Caco-2 (cell line): ENCODE data around the gene ICAM5. TPM values are rescaled to one million over a fixed set of nuclear protein-coding genes. Genes with fewer than 3 reads are reported as not detected.
A peak's percentile ranks its signal among the peaks of the same experiment; 100 is the strongest.

ENCODE experiments used
- BruUV-seq: library from RNA; stranded (reverse); fragments of 400-500 nt; replicated peaks from 2 replicates; lab custom pipeline; 2021; lab: Mats Ljungman, UMichigan
- CTCF ChIA-PET: fragments of 300-600 bp; sonication (Branson Sonifier 250); formaldehyde crosslinking; loops from one replicate; lab custom pipeline; 2022; ENCODE audit warnings: antibody characterized with exemption; lab: Charles Lee
- POLR2A ChIA-PET: fragments of 300-600 bp; sonication (Branson Sonifier 250); formaldehyde crosslinking; loops from one replicate; lab custom pipeline; 2022; ENCODE audit warnings: antibody characterized with exemption; lab: Charles Lee
- DNase-seq, 2 experiments: peaks; one replicate each; pipeline versions ENCODE4 v3.0.0 to v3.0.0-alpha.2; 2020 to 2022
- H3K27me3 ChIP-seq: replicated peaks from 2 replicates; pipeline ENCODE4 v1.6.0; 2011; ENCODE audit warnings: low read length; ENCODE audit not compliant: control insufficient read depth, insufficient read depth
- H3K36me3 ChIP-seq: 2 replicates; pipeline ENCODE4 v1.5.1; 2011; ENCODE audit warnings: low read length; ENCODE audit not compliant: control insufficient read depth, insufficient read depth
- H3K4me1 ChIP-seq: fragments of 250-450 bp; sonication (Bioruptor Pico); 2 replicates; pipeline ENCODE4 v1.5.1; 2020; ENCODE audit warnings: mild to moderate bottlenecking
- H3K4me3 ChIP-seq: 2 replicates; pipeline ENCODE4 v1.5.1; 2011; ENCODE audit warnings: low read depth, mild to moderate bottlenecking, control low read depth, low read length
- H3K9me3 ChIP-seq: fragments of 250-450 bp; sonication (Bioruptor Pico); 2 replicates; pipeline ENCODE4 v1.5.1; 2020; ENCODE audit warnings: mild to moderate bottlenecking, moderate library complexity
- H3K27ac Mint-ChIP-seq: one replicate; pipeline ENCODE4 v1.8.0; 2022; ENCODE audit warnings: mixed read lengths; ENCODE audit not compliant: unreplicated experiment
- H3K27me3 Mint-ChIP-seq: one replicate; pipeline ENCODE4 v1.8.0; 2022; ENCODE audit warnings: mixed read lengths; ENCODE audit not compliant: insufficient read depth, unreplicated experiment
- H3K36me3 Mint-ChIP-seq: one replicate; pipeline ENCODE4 v1.8.0; 2022; ENCODE audit warnings: mild to moderate bottlenecking, mixed read lengths; ENCODE audit not compliant: insufficient read depth, unreplicated experiment
- H3K4me1 Mint-ChIP-seq: one replicate; pipeline ENCODE4 v1.8.0; 2022; ENCODE audit warnings: low read depth, mixed read lengths; ENCODE audit not compliant: unreplicated experiment
- H3K4me3 Mint-ChIP-seq: one replicate; pipeline ENCODE4 v1.8.0; 2022; ENCODE audit warnings: mild to moderate bottlenecking, moderate library complexity, mixed read lengths; ENCODE audit not compliant: unreplicated experiment
- H3K9me3 Mint-ChIP-seq: one replicate; pipeline ENCODE4 v1.8.0; 2022; ENCODE audit warnings: mixed read lengths; ENCODE audit not compliant: unreplicated experiment
- CTCF ChIP-seq, 2 experiments: fragments of 200-600 bp in 1 of 2; IDR thresholded peaks; 1 replicate in 1 of 2; 2 replicates in 1 of 2; pipeline versions ENCODE4 v1.5.1 to v1.8.0; 2011 to 2022; ENCODE audit warnings: antibody characterized with exemption in 1 of 2, control low read depth in 1 of 2, inconsistent platforms in 1 of 2, low read depth in 1 of 2, low read length in 1 of 2, mild to moderate bottlenecking in 1 of 2, moderate library complexity in 1 of 2; ENCODE audit not compliant: insufficient read depth in 1 of 2, severe bottlenecking in 1 of 2, unreplicated experiment in 1 of 2
- intact Hi-C: fragments of 100-400 bp; cut with micrococcal nuclease; formaldehyde crosslinking; loops from one replicate; pipeline ENCODE4 v1.10.0; 2022; ENCODE audit not compliant: unreplicated experiment
- total RNA-seq: library from RNA; stranded (reverse); gene quantifications from 2 replicates; pipeline ENCODE4 v1.2.3, GENCODE V29; 2022

The ICAM5 gene
- total RNA-seq, 1 experiment from 2014 or later, result 3.2 TPM

- peak overlapping the region; percentile 52 for H3K4me3 Mint-ChIP-seq
- Histone ChIP-seq H3K27me3 (no peaks in the 10 kb centered on the region), H3K36me3 (no peaks in the 10 kb centered on the region; the same call in 1 of the 2 replicates), H3K4me3 (no peak overlapping the region), H3K4me1 (peaks cover 4% of the 10 kb centered on the region), H3K9me3 (no peaks in the 10 kb centered on the region)
- H3K36me3 Mint-ChIP-seq, result peaks cover 7% of the 10 kb centered on the region
- CTCF ChIA-PET, result no interaction called here
- intact Hi-C loops, result no loop called here
- no peaks in the 10 kb centered on the region for H3K9me3 Mint-ChIP-seq
- BruUV-seq, result no TSS peak
- no peak overlapping the region for H3K27ac Mint-ChIP-seq
- peaks cover 4% of the 10 kb centered on the region for H3K27me3 Mint-ChIP-seq
- H3K4me1 Mint-ChIP-seq, result peaks cover 9% of the 10 kb centered on the region
- POLR2A ChIA-PET, result no interaction called here
- TF ChIP-seq CTCF (IDR thresholded peaks at IDR 0.05; ENCODE audit: insufficient read depth in 1 of 2, low read depth in 1 of 2, low read length in 1 of 2, severe bottlenecking in 1 of 2, unreplicated experiment in 1 of 2), result no peak
- no peak for DNase-seq
These were observed 5.6 kb downstream of the ICAM5 start for GRCh38 chr19:10295305-10295846.

- ChIA-PET POLR2A (no interaction called here), CTCF (interaction anchor here (0.5 to 1.0 kb wide), 2 partner anchors 93 to 109 kb away, joined by 4 to 5 read pairs; no protein-coding TSS in a partner anchor)
- H3K4me1 Mint-ChIP-seq, result peaks cover 4% of the 10 kb centered on the region
- intact Hi-C loops, result no loop called here
- H3K27me3 ChIP-seq, result no peaks in the 10 kb centered on the region
- BruUV-seq, result no TSS peak
- peaks cover 7% of the 10 kb centered on the region for H3K36me3 Mint-ChIP-seq
- no peaks in the 10 kb centered on the region for H3K27me3 Mint-ChIP-seq
- DNase-seq, result peak in 1 of 2 experiments; percentile 60
- H3K4me1 ChIP-seq, result no peaks in the 10 kb centered on the region; the same call in 1 of the 2 replicates
- no peaks in the 10 kb centered on the region for H3K9me3 ChIP-seq
- H3K9me3 Mint-ChIP-seq, result no peaks in the 10 kb centered on the region
- no peaks in the 10 kb centered on the region; the same call in 1 of the 2 replicates for H3K36me3 ChIP-seq
- no peak for TF ChIP-seq CTCF (IDR thresholded peaks at IDR 0.05; ENCODE audit: insufficient read depth in 1 of 2, low read depth in 1 of 2, low read length in 1 of 2, severe bottlenecking in 1 of 2, unreplicated experiment in 1 of 2)
- no peak overlapping the region for H3K27ac Mint-ChIP-seq
- peak overlapping the region; percentile 15 for H3K4me3 ChIP-seq
- peak overlapping the region; percentile 54 for H3K4me3 Mint-ChIP-seq
These were observed 6.3 kb downstream of the ICAM5 start for GRCh38 chr19:10295847-10296591.

- DNase-seq, result no peak
- H3K27ac Mint-ChIP-seq, result no peak overlapping the region
- no peaks in the 10 kb centered on the region for H3K9me3 Mint-ChIP-seq
- no peaks in the 10 kb centered on the region for H3K27me3 ChIP-seq
- no peaks in the 10 kb centered on the region for H3K36me3 ChIP-seq
- ChIA-PET CTCF (interaction anchor here (0.6 kb wide), 2 partner anchors 23 to 85 kb away, joined by 3 to 4 read pairs; no protein-coding TSS in a partner anchor), POLR2A (no interaction called here)
- H3K4me3 Mint-ChIP-seq, result no peak overlapping the region
- TF ChIP-seq CTCF (IDR thresholded peaks at IDR 0.05; ENCODE audit: insufficient read depth in 1 of 2, low read depth in 1 of 2, low read length in 1 of 2, severe bottlenecking in 1 of 2, unreplicated experiment in 1 of 2), result no peak
- H3K4me1 Mint-ChIP-seq, result peaks cover 4% of the 10 kb centered on the region
- H3K36me3 Mint-ChIP-seq, result no peaks in the 10 kb centered on the region
- H3K4me1 ChIP-seq, result no peaks in the 10 kb centered on the region; the same call in 1 of the 2 replicates
- BruUV-seq, result no TSS peak
- intact Hi-C loops, result no loop called here
- H3K4me3 ChIP-seq, result no peak overlapping the region
- no peaks in the 10 kb centered on the region for H3K27me3 Mint-ChIP-seq
- no peaks in the 10 kb centered on the region for H3K9me3 ChIP-seq
These were observed 10.1 kb downstream of the ICAM5 start for GRCh38 chr19:10299545-10300458.
